Keratinocyte (primary cell): ENCODE results near the gene NUDT1.

Experiments used
- EZH2 ChIP-seq: IDR thresholded peaks from one replicate; pipeline ENCODE4 v1.6.1; 2012; ENCODE audit warnings: inconsistent platforms, mild to moderate bottlenecking, low read length, moderate library complexity
- TF ChIP-seq, protein P1 (sequence below), 3 experiments: IDR thresholded peaks in 1 of 3; conservative IDR thresholded peaks in 1 of 3; optimal IDR thresholded peaks in 1 of 3; 2 replicates in 2 of 3; 3 replicates in 1 of 3; pipeline versions ENCODE3 to v1.5.1; 2011; ENCODE audit warnings: low read length in 3 of 3, mild to moderate bottlenecking in 3 of 3, moderate library complexity in 2 of 3, control low read depth in 1 of 3, inconsistent platforms in 1 of 3; ENCODE audit not compliant: insufficient read depth in 2 of 3; ENCODE audit errors: extremely low read depth in 1 of 3

DNA sequence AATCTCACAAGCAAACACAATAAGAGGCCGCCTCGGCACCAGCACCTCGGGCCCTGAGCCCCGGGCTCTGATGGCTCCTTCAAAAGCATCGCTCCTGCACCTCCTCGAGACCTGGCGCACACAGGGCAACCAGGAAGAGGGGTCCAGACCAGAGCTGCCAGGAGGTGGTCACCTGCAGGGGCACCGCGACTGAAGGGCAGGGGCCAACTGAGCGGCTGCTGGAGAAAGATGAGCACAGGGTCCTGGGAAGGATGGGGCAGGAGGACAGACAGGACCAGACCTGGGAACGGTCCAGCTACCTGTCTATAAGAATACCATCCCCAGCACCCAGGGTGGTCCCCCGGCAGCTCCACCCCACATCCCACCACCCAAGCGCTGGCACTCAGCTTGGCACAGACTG, 30.1 kb upstream of the NUDT1 start:
- TF ChIP-seq, protein P1, sequence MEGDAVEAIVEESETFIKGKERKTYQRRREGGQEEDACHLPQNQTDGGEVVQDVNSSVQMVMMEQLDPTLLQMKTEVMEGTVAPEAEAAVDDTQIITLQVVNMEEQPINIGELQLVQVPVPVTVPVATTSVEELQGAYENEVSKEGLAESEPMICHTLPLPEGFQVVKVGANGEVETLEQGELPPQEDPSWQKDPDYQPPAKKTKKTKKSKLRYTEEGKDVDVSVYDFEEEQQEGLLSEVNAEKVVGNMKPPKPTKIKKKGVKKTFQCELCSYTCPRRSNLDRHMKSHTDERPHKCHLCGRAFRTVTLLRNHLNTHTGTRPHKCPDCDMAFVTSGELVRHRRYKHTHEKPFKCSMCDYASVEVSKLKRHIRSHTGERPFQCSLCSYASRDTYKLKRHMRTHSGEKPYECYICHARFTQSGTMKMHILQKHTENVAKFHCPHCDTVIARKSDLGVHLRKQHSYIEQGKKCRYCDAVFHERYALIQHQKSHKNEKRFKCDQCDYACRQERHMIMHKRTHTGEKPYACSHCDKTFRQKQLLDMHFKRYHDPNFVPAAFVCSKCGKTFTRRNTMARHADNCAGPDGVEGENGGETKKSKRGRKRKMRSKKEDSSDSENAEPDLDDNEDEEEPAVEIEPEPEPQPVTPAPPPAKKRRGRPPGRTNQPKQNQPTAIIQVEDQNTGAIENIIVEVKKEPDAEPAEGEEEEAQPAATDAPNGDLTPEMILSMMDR (optimal IDR thresholded peaks at IDR 0.05 in 1 of 3, IDR thresholded peaks at IDR 0.05 in 1 of 3, conservative IDR thresholded peaks at IDR 0.05 in 1 of 3; ENCODE audit: extremely low read depth in 1 of 3, insufficient read depth in 2 of 3, low read length in 3 of 3), result no peak
- no peak for TF ChIP-seq EZH2
